Common myeloid progenitor, CD34-positive (primary cell): Measurements from ENCODE around the gene TBC1D22A.

Source experiments
- CTCF ChIA-PET: fragments of 350-600 bp; sonication (Branson Sonifier 250); formaldehyde crosslinking; loops from one replicate; lab custom pipeline; 2021; ENCODE audit warnings: antibody characterized with exemption; lab: Charles Lee
- POLR2A ChIA-PET: fragments of 350-600 bp; sonication (Branson Sonifier 250); formaldehyde crosslinking; loops from one replicate; lab custom pipeline; 2021; ENCODE audit warnings: antibody characterized with exemption; lab: Charles Lee
- DNase-seq, 3 donors: peaks; one replicate each; pipeline versions ENCODE4 v3.0.0 to v3.0.0-alpha.2; 2013
- H3K27ac ChIP-seq, 2 experiments: 1 replicate in 1 of 2; 2 replicates in 1 of 2; pipeline ENCODE4 v1.7.0; 2013; ENCODE audit warnings: inconsistent platforms in 2 of 2, low read length in 2 of 2, mild to moderate bottlenecking in 2 of 2, low read depth in 1 of 2, moderate library complexity in 1 of 2; ENCODE audit not compliant: severe bottlenecking in 2 of 2, insufficient read depth in 1 of 2, poor library complexity in 1 of 2
- H3K27me3 ChIP-seq, 5 experiments: replicated peaks in 2 of 5; 1 replicate in 3 of 5; 2 replicates in 2 of 5; pipeline versions ENCODE4 v1.6.1 to v1.7.0; 2013; ENCODE audit warnings: low read length in 4 of 5, mild to moderate bottlenecking in 2 of 5, moderate library complexity in 2 of 5, inconsistent platforms in 1 of 5; ENCODE audit not compliant: insufficient read depth in 5 of 5, control insufficient read depth in 4 of 5
- H3K36me3 ChIP-seq, 4 experiments: 1 replicate in 2 of 4; 2 replicates in 2 of 4; pipeline versions ENCODE4 v1.6.1 to v1.7.0; 2013; ENCODE audit warnings: low read length in 3 of 4, control low read depth in 1 of 4, mild to moderate bottlenecking in 1 of 4; ENCODE audit not compliant: control insufficient read depth in 4 of 4, insufficient read depth in 4 of 4
- H3K4me1 ChIP-seq, 4 experiments: 1 replicate in 3 of 4; 2 replicates in 1 of 4; pipeline versions ENCODE4 v1.6.1 to v1.7.1; 2013; ENCODE audit warnings: low read length in 3 of 4, mild to moderate bottlenecking in 3 of 4, control low read depth in 1 of 4, inconsistent platforms in 1 of 4, moderate library complexity in 1 of 4; ENCODE audit not compliant: control insufficient read depth in 4 of 4, insufficient read depth in 4 of 4; ENCODE audit errors: control extremely low read depth in 1 of 4
- H3K4me3 ChIP-seq, 7 experiments: 1 replicate in 4 of 7; 2 replicates in 3 of 7; pipeline versions ENCODE4 v1.5.1 to v1.7.0; 2013; ENCODE audit warnings: mild to moderate bottlenecking in 7 of 7, low read length in 6 of 7, moderate library complexity in 6 of 7, inconsistent platforms in 2 of 7, low read depth in 2 of 7, control low read depth in 1 of 7; ENCODE audit not compliant: insufficient read depth in 4 of 7, control insufficient read depth in 1 of 7; ENCODE audit errors: extremely low read depth in 1 of 7
- H3K9me3 ChIP-seq, 5 experiments: 1 replicate in 4 of 5; 2 replicates in 1 of 5; pipeline versions ENCODE4 v1.6.1 to v1.7.1; 2013; ENCODE audit warnings: low read length in 4 of 5, mild to moderate bottlenecking in 2 of 5, inconsistent platforms in 1 of 5, low read depth in 1 of 5, moderate library complexity in 1 of 5; ENCODE audit not compliant: control insufficient read depth in 4 of 5, insufficient read depth in 2 of 5; ENCODE audit errors: control extremely low read depth in 1 of 5
- WGBS: methylation state at CpG from one replicate; pipeline ENCODE4 v1.1.5; 2013; ENCODE audit not compliant: insufficient coverage; 5-methylcytosine and 5-hydroxymethylcytosine counted together

Gene TBC1D22A

GRCh38 chr22:46748206-46748907 is 14.1 kb upstream of the TBC1D22A start:
- Histone ChIP-seq H3K9me3 (no peaks in the 10 kb centered on the region), H3K27ac (peak overlapping the region; percentile 59 to 76), H3K36me3 (no peaks in the 10 kb centered on the region), H3K27me3 (no peaks in the 10 kb centered on the region), H3K4me1 (peaks cover 6 to 51% (median 37%) of the 10 kb centered on the region in 4 experiments), H3K4me3 (peak overlapping the region in 3 of 7 experiments; percentile 6 to 62 (median 13))
- ChIA-PET POLR2A (interaction anchor here (1.1 to 2.8 kb wide), 4 partner anchors 9 to 14 kb away, joined by 5 to 16 read pairs (median 9); partner anchors contain the start of gene TBC1D22A), CTCF (interaction anchor here (2.1 to 4.7 kb wide), 4 partner anchors 9 to 55 kb away, joined by 10 to 34 read pairs (median 17); partner anchors contain the start of gene CERK)
- DNase-seq: peak in 2 of 3 donors; percentile 47 to 51
- WGBS: 98% methylated on average over 10 of the region's 20 CpGs

- 6% methylated on average over 12 of the region's 15 CpGs for WGBS
- ChIA-PET CTCF (interaction anchor here (1.4 to 4.7 kb wide), 7 partner anchors 9 to 54 kb away, joined by 4 to 34 read pairs (median 10); partner anchors contain the start of genes CERK and TBC1D22A), POLR2A (interaction anchor here (1.1 to 2.8 kb wide), 4 partner anchors 9 to 13 kb away, joined by 5 to 16 read pairs (median 9); partner anchors contain the start of gene TBC1D22A)
- H3K27ac ChIP-seq: peak overlapping the region; percentile 59 to 76
- no peaks in the 10 kb centered on the region for H3K27me3 ChIP-seq
- no peaks in the 10 kb centered on the region for H3K9me3 ChIP-seq
- H3K36me3 ChIP-seq: no peaks in the 10 kb centered on the region
- H3K4me1 ChIP-seq: peaks cover 8 to 58% (median 44%) of the 10 kb centered on the region in 4 experiments
- DNase-seq: peak; percentile 70 to 98 (median 97)
- peak overlapping the region in 3 of 7 experiments; percentile 6 to 62 (median 13) for H3K4me3 ChIP-seq
These were observed 13.4 kb upstream of the TBC1D22A start for GRCh38 chr22:46748908-46749675.

GRCh38 chr22:46749682-46750529 is 12.5 kb upstream of the TBC1D22A start:
- ChIA-PET POLR2A (interaction anchor here (1.0 to 2.8 kb wide), 5 partner anchors 8 to 14 kb away, joined by 4 to 16 read pairs (median 6); partner anchors contain the start of gene TBC1D22A), CTCF (interaction anchor here (1.4 to 4.7 kb wide), 7 partner anchors 9 to 53 kb away, joined by 4 to 34 read pairs (median 8); partner anchors contain the start of genes CERK and TBC1D22A)
- WGBS: 82% methylated on average over 13 of the region's 14 CpGs
- no peak for DNase-seq
- Histone ChIP-seq H3K27me3 (no peaks in the 10 kb centered on the region), H3K36me3 (no peaks in the 10 kb centered on the region), H3K4me1 (peaks cover 8 to 66% (median 51%) of the 10 kb centered on the region in 4 experiments), H3K9me3 (no peaks in the 10 kb centered on the region), H3K27ac (peak overlapping the region; percentile 59 to 76), H3K4me3 (peak overlapping the region in 3 of 7 experiments; percentile 6 to 62 (median 13))

- H3K27ac ChIP-seq: no peak overlapping the region
These were observed 12.0 kb upstream of the TBC1D22A start for GRCh38 chr22:46750530-46750800.

GRCh38 chr22:46750863-46751443 is 11.5 kb upstream of the TBC1D22A start:
- H3K4me3 ChIP-seq: peak overlapping the region in 1 of 7 experiments; percentile 2
- no peak for DNase-seq
- H3K27me3 ChIP-seq: no peaks in the 10 kb centered on the region
- no peak overlapping the region for H3K27ac ChIP-seq
- peaks cover 0 to 5% (median 0%) of the 10 kb centered on the region in 5 experiments for H3K9me3 ChIP-seq
- POLR2A ChIA-PET: interaction anchor here (1.0 kb wide), 1 partner anchor 12 kb away, joined by 4 read pairs; the partner anchor contains the start of gene TBC1D22A
- CTCF ChIA-PET: interaction anchor here (1.7 to 4.7 kb wide), 5 partner anchors 8 to 52 kb away, joined by 5 to 34 read pairs (median 10); partner anchors contain the start of gene CERK
- WGBS: 90% methylated on average over 11 of the region's 12 CpGs
- H3K4me1 ChIP-seq: peaks cover 8 to 68% (median 51%) of the 10 kb centered on the region in 4 experiments
- H3K36me3 ChIP-seq: no peaks in the 10 kb centered on the region

More at GRCh38 chr22:46750530-46750800, 12.0 kb upstream of the TBC1D22A start:
- WGBS: 96% methylated on average over 5 of the region's 5 CpGs
- ChIA-PET POLR2A (interaction anchor here (1.0 to 2.8 kb wide), 2 partner anchors 12 to 15 kb away, joined by 4 to 12 read pairs; partner anchors contain the start of gene TBC1D22A), CTCF (interaction anchor here (1.4 to 4.7 kb wide), 7 partner anchors 8 to 53 kb away, joined by 4 to 34 read pairs (median 8); partner anchors contain the start of genes CERK and TBC1D22A)
- no peak for DNase-seq
- peak overlapping the region in 2 of 7 experiments; percentile 2 to 4 for H3K4me3 ChIP-seq
- H3K9me3 ChIP-seq: peaks cover 0 to under 1% (median 0%) of the 10 kb centered on the region in 5 experiments
- no peaks in the 10 kb centered on the region for H3K36me3 ChIP-seq
- H3K4me1 ChIP-seq: peaks cover 8 to 68% (median 51%) of the 10 kb centered on the region in 4 experiments
- no peaks in the 10 kb centered on the region for H3K27me3 ChIP-seq
